Measurements from ENCODE around the gene ARRDC3. TPM values are rescaled to one million over a fixed set of nuclear protein-coding genes. Genes with fewer than 3 reads are reported as not detected.

ARRDC3 gene
- total and polyA plus RNA-seq, 2 donors (not counting 3 experiments of a cell fraction or from before 2014, with no cell fraction given) = 12.4 to 43.1 TPM

DNA sequence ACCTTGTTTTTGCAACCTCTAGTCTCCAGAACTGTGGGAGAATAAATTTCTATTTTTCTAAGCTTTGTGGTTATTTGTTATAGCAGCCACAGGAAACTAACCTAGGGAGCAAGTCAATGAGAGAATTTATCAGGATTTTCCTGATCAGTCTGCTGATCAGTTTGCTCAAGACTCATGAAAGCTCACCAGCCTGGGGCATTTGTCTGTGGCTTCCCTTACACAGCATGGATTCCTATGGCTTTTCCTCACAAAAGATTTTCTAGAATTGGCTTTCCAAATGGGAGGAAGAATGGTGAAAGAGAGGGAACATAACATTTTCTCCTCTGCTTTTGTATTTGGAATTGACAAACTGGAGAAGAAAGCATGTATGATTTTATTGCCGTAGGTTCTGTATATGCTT, 20.2 kb downstream of the ARRDC3 start:
- H3K4me1 ChIP-seq (ENCODE audit: control insufficient read depth, extremely low read depth, insufficient read depth, low read length) = no peaks in the 10 kb centered on the region
- CTCF ChIA-PET = interaction anchor here (1.5 to 1.9 kb wide), 2 partner anchors 143 to 497 kb away, joined by 5 to 11 read pairs; no protein-coding TSS in a partner anchor
- POLR2A ChIA-PET = interaction anchor here (0.6 kb wide), 1 partner anchor 18 kb away, joined by 3 read pairs; no protein-coding TSS in a partner anchor
- no peaks in the 10 kb centered on the region for H3K9me3 ChIP-seq (replicated peaks; ENCODE audit: control insufficient read depth, insufficient read depth, low read length)
- no peak overlapping the region for H2AFZ ChIP-seq (ENCODE audit: low read depth, low read length)
- no peaks in the 10 kb centered on the region for H4K20me1 ChIP-seq (replicated peaks; ENCODE audit: control insufficient read depth, extremely low read depth, insufficient read depth, low read length)
- H3K9me1 ChIP-seq (replicated peaks; ENCODE audit: control insufficient read depth, extremely low read depth, insufficient read depth, low read length) = no peaks in the 10 kb centered on the region
- FAIRE-seq = no peak
- H3K36me3 ChIP-seq (ENCODE audit: control insufficient read depth in 2 of 2, extremely low read depth in 1 of 2, insufficient read depth in 2 of 2, low read length in 2 of 2) = peaks cover under 1 to 3% of the 10 kb centered on the region in 2 experiments
- dilution Hi-C loops (cut with MboI; ENCODE audit: extremely low pct_ligation_motif_present, low sequenced_read_pairs) (no loop called here), intact Hi-C loops (cut with micrococcal nuclease) (no loop called here)
- DNase-seq (ENCODE audit: low read depth, low spot score) = no peak
- H3K79me2 ChIP-seq (ENCODE audit: control insufficient read depth, insufficient read depth, low read length) = no peaks in the 10 kb centered on the region
- H3K4me3 ChIP-seq (replicated peaks in 1 of 3; ENCODE audit: insufficient read depth in 1 of 3, low read depth in 1 of 3, low read length in 3 of 3) = no peak overlapping the region
- H3K27ac ChIP-seq (ENCODE audit: insufficient read depth, low read depth, low read length) = no peak overlapping the region
- no peak overlapping the region for H3K9ac ChIP-seq (replicated peaks; ENCODE audit: extremely low read depth, insufficient read depth, low read length)
- TF ChIP-seq JUN (IDR thresholded peaks at IDR 0.05; ENCODE audit: borderline replicate concordance, insufficient read depth, insufficient read length, low read depth) = no peak
- no peak for TF ChIP-seq MYC (IDR thresholded peaks at IDR 0.05; ENCODE audit: low read depth, low read length)
- no peak for TF ChIP-seq EZH2 (IDR thresholded peaks at IDR 0.05; ENCODE audit: borderline replicate concordance, low read depth, low read length, severe bottlenecking)
- TF ChIP-seq POLR2A (IDR thresholded peaks at IDR 0.05; ENCODE audit: low read depth, low read length) = no peak
- TF ChIP-seq, protein P1, sequence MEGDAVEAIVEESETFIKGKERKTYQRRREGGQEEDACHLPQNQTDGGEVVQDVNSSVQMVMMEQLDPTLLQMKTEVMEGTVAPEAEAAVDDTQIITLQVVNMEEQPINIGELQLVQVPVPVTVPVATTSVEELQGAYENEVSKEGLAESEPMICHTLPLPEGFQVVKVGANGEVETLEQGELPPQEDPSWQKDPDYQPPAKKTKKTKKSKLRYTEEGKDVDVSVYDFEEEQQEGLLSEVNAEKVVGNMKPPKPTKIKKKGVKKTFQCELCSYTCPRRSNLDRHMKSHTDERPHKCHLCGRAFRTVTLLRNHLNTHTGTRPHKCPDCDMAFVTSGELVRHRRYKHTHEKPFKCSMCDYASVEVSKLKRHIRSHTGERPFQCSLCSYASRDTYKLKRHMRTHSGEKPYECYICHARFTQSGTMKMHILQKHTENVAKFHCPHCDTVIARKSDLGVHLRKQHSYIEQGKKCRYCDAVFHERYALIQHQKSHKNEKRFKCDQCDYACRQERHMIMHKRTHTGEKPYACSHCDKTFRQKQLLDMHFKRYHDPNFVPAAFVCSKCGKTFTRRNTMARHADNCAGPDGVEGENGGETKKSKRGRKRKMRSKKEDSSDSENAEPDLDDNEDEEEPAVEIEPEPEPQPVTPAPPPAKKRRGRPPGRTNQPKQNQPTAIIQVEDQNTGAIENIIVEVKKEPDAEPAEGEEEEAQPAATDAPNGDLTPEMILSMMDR (IDR thresholded peaks at IDR 0.05; ENCODE audit: extremely low read depth in 1 of 2, insufficient read depth in 1 of 2, low read depth in 1 of 2, low read length in 2 of 2) = no peak
- no peak for TF ChIP-seq POLR2AphosphoS5 (IDR thresholded peaks at IDR 0.05; ENCODE audit: insufficient read depth, low read depth, low read length)
- TF ChIP-seq, protein P2, sequence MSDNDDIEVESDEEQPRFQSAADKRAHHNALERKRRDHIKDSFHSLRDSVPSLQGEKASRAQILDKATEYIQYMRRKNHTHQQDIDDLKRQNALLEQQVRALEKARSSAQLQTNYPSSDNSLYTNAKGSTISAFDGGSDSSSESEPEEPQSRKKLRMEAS (IDR thresholded peaks at IDR 0.05; ENCODE audit: insufficient read depth, insufficient read length) = no peak
- no peak for TF ChIP-seq FOS (IDR thresholded peaks at IDR 0.05; ENCODE audit: borderline replicate concordance, insufficient read depth, low read length)
- no peak for TF ChIP-seq GATA2 (IDR thresholded peaks at IDR 0.05; ENCODE audit: insufficient read depth, insufficient read length, low read depth, low read length)
- no peak overlapping the region for H3K4me2 ChIP-seq (ENCODE audit: insufficient read depth, low read length)
- no TSS peak for BruUV-seq (replicated peaks)
- H3K27me3 ChIP-seq (ENCODE audit: control insufficient read depth in 2 of 2, insufficient read depth in 2 of 2, low read length in 2 of 2) = no peaks in the 10 kb centered on the region
